H1 (cell line): Measurements from ENCODE around the gene P2RX5. TPM values are rescaled to one million over a fixed set of nuclear protein-coding genes. Genes with fewer than 3 reads are reported as not detected.

Experiments used
- CTCF ChIA-PET: fragments of 300-600 bp; sonication (Branson Sonifier 250); formaldehyde crosslinking; loops from one replicate; lab custom pipeline; 2021; ENCODE audit not compliant: partially characterized antibody; lab: Charles Lee
- POLR2A ChIA-PET: fragments of 300-600 bp; sonication (Branson Sonifier 250); formaldehyde crosslinking; loops from one replicate; lab custom pipeline; 2021; ENCODE audit warnings: inconsistent platforms; ENCODE audit not compliant: partially characterized antibody; lab: Charles Lee
- DNase-seq, 2 experiments: peaks; one replicate each; pipeline versions ENCODE4 v3.0.0 to v3.0.0-alpha.2; 2010 to 2022; ENCODE audit warnings: low spot score in 2 of 2, low read depth in 1 of 2, mixed read lengths in 1 of 2
- FAIRE-seq: peaks from 2 replicates; lab custom pipeline; 2011; peaks lifted over from hg19 to GRCh38; lab: Jason Lieb, UNC
- H2AFZ ChIP-seq: 2 replicates; pipeline ENCODE4 v1.8.1; 2012; ENCODE audit warnings: low read length, inconsistent platforms
- H2AK5ac ChIP-seq: 2 replicates; pipeline ENCODE4 v1.6.1; 2013; ENCODE audit warnings: low read depth, low read length
- H2BK120ac ChIP-seq: replicated peaks from 2 replicates; pipeline ENCODE3; 2013; ENCODE audit warnings: low read depth, low read length, inconsistent platforms
- H2BK12ac ChIP-seq: 2 replicates; pipeline ENCODE4 v1.6.1; 2013; ENCODE audit warnings: low read depth, low read length
- H2BK15ac ChIP-seq: 2 replicates; pipeline ENCODE4 v1.6.1; 2013; ENCODE audit warnings: low read length
- H2BK20ac ChIP-seq: 2 replicates; pipeline ENCODE4 v1.6.1; 2013; ENCODE audit warnings: low read length
- H2BK5ac ChIP-seq: 2 replicates; pipeline ENCODE4 v1.6.1; 2013; ENCODE audit warnings: low read depth, low read length
- H3K14ac ChIP-seq: 2 replicates; pipeline ENCODE4 v1.6.1; 2013; ENCODE audit warnings: inconsistent platforms; ENCODE audit not compliant: insufficient read length
- H3K18ac ChIP-seq: 2 replicates; pipeline ENCODE4 v1.6.1; 2013; ENCODE audit warnings: low read length; ENCODE audit errors: extremely low read depth
- H3K23ac ChIP-seq: 2 replicates; pipeline ENCODE4 v1.6.1; 2013; ENCODE audit warnings: inconsistent platforms; ENCODE audit not compliant: insufficient read length
- H3K23me2 ChIP-seq: 2 replicates; pipeline ENCODE4 v1.6.1; 2013; ENCODE audit warnings: low read depth, low read length
- H3K27ac ChIP-seq: 2 replicates; pipeline ENCODE4 v1.6.1; 2011; ENCODE audit warnings: low read depth, low read length, inconsistent platforms
- H3K27me3 ChIP-seq, 4 experiments: replicated peaks in 1 of 4; 1 replicate in 1 of 4; 2 replicates in 3 of 4; pipeline versions ENCODE4 v1.6.1 to v1.8.1; 2011 to 2013; ENCODE audit warnings: low read length in 3 of 4, mild to moderate bottlenecking in 3 of 4, inconsistent platforms in 2 of 4, mixed read lengths in 2 of 4, moderate library complexity in 1 of 4; ENCODE audit not compliant: control insufficient read depth in 3 of 4, insufficient read depth in 3 of 4; ENCODE audit errors: extremely low read depth in 1 of 4
- H3K36me3 ChIP-seq, 4 experiments: 2 replicates each; pipeline versions ENCODE4 v1.6.1 to v1.8.1; 2011 to 2013; ENCODE audit warnings: mild to moderate bottlenecking in 4 of 4, low read length in 3 of 4, moderate library complexity in 2 of 4, control low read depth in 1 of 4, inconsistent platforms in 1 of 4; ENCODE audit not compliant: insufficient read depth in 4 of 4, control insufficient read depth in 2 of 4
- H3K4ac ChIP-seq: replicated peaks from 2 replicates; pipeline ENCODE3; 2013; ENCODE audit warnings: low read length, low read depth, mixed read lengths, inconsistent platforms; ENCODE audit not compliant: insufficient read length
- H3K4me1 ChIP-seq, 4 experiments: replicated peaks in 1 of 4; 1 replicate in 1 of 4; 2 replicates in 3 of 4; pipeline versions ENCODE4 v1.6.1 to v1.8.1; 2011 to 2013; ENCODE audit warnings: low read length in 3 of 4, inconsistent platforms in 2 of 4, mixed read lengths in 1 of 4; ENCODE audit not compliant: insufficient read depth in 4 of 4, control insufficient read depth in 3 of 4
- H3K4me2 ChIP-seq, 2 experiments: 2 replicates each; pipeline versions ENCODE4 v1.6.1 to v1.8.1; 2011 to 2013; ENCODE audit warnings: low read depth in 2 of 2, low read length in 2 of 2, control low read depth in 1 of 2, inconsistent platforms in 1 of 2, mild to moderate bottlenecking in 1 of 2; ENCODE audit not compliant: insufficient read depth in 1 of 2
- H3K4me3 ChIP-seq, 4 experiments: fragments of 200-600, 300-600 bp in 1 of 4; sonication (generic), shearing (Covaris generic), sonication (Bioruptor Twin) in 1 of 4; 2 replicates each; pipeline versions ENCODE4 v1.5.1 to v1.8.1; 2011 to 2016; ENCODE audit warnings: low read length in 4 of 4, low read depth in 3 of 4, control low read depth in 2 of 4, inconsistent platforms in 2 of 4, mild to moderate bottlenecking in 2 of 4, mixed read lengths in 1 of 4, moderate library complexity in 1 of 4; ENCODE audit not compliant: insufficient read depth in 2 of 4; ENCODE audit errors: extremely low read depth in 1 of 4
- H3K56ac ChIP-seq: replicated peaks from 2 replicates; pipeline ENCODE3; 2013; ENCODE audit warnings: low read depth, mild to moderate bottlenecking, mixed read lengths, low read length, inconsistent platforms; ENCODE audit not compliant: insufficient read length
- H3K79me1 ChIP-seq: 2 replicates; pipeline ENCODE4 v1.6.1; 2013; ENCODE audit warnings: low read depth, low read length, control low read depth
- H3K79me2 ChIP-seq, 2 experiments: 2 replicates each; pipeline versions ENCODE4 v1.6.1 to v1.8.1; 2012 to 2013; ENCODE audit warnings: low read length in 2 of 2, mild to moderate bottlenecking in 2 of 2, inconsistent platforms in 1 of 2; ENCODE audit not compliant: insufficient read depth in 2 of 2, control insufficient read depth in 1 of 2
- H3K9ac ChIP-seq, 4 experiments: replicated peaks in 1 of 4; 1 replicate in 1 of 4; 2 replicates in 3 of 4; pipeline versions ENCODE4 v1.6.1 to v1.8.1; 2011 to 2013; ENCODE audit warnings: low read depth in 3 of 4, low read length in 3 of 4, control low read depth in 2 of 4, mild to moderate bottlenecking in 2 of 4, moderate library complexity in 2 of 4, inconsistent platforms in 1 of 4; ENCODE audit errors: extremely low read depth in 1 of 4
- H3K9me3 ChIP-seq, 2 experiments: 2 replicates each; pipeline versions ENCODE4 v1.6.1 to v1.8.1; 2012 to 2013; ENCODE audit warnings: mild to moderate bottlenecking in 2 of 2, moderate library complexity in 2 of 2, control low read depth in 1 of 2, inconsistent platforms in 1 of 2, low read depth in 1 of 2, low read length in 1 of 2, mixed read lengths in 1 of 2; ENCODE audit not compliant: insufficient read depth in 2 of 2
- H4K20me1 ChIP-seq, 2 experiments: replicated peaks in 1 of 2; 2 replicates each; pipeline versions ENCODE3 to v1.8.1; 2011 to 2013; ENCODE audit warnings: inconsistent platforms in 2 of 2, low read length in 2 of 2, mild to moderate bottlenecking in 1 of 2; ENCODE audit not compliant: insufficient read depth in 2 of 2, control insufficient read depth in 1 of 2
- H4K5ac ChIP-seq: 2 replicates; pipeline ENCODE4 v1.6.1; 2013; ENCODE audit warnings: low read length, low read depth, mixed read lengths, inconsistent platforms; ENCODE audit not compliant: insufficient read length
- H4K8ac ChIP-seq: 2 replicates; pipeline ENCODE4 v1.8.0; 2013; ENCODE audit warnings: mild to moderate bottlenecking, moderate library complexity, low read length, inconsistent platforms; ENCODE audit not compliant: insufficient read depth; ENCODE audit errors: extremely low read depth
- H4K91ac ChIP-seq: replicated peaks from 2 replicates; pipeline ENCODE3; 2013; ENCODE audit warnings: low read length, mixed read lengths, inconsistent platforms; ENCODE audit not compliant: insufficient read length
- CHD1 ChIP-seq: IDR thresholded peaks from 2 replicates; pipeline ENCODE4 v1.6.1; 2012; ENCODE audit warnings: low read depth, low read length, improper control_type of control experiment
- CTBP2 ChIP-seq: IDR thresholded peaks from 2 replicates; pipeline ENCODE4 v1.7.0; 2011; ENCODE audit warnings: borderline replicate concordance, mild to moderate bottlenecking, moderate library complexity, mixed read lengths, low read length; ENCODE audit not compliant: insufficient read depth, insufficient read length
- CTCF ChIP-seq, 3 experiments: IDR thresholded peaks; 1 replicate in 2 of 3; 2 replicates in 1 of 3; pipeline versions ENCODE4 v1.5.1 to v1.6.1; 2011; ENCODE audit warnings: low read length in 3 of 3, mild to moderate bottlenecking in 3 of 3, inconsistent platforms in 2 of 3, low read depth in 1 of 3, moderate library complexity in 1 of 3; ENCODE audit not compliant: insufficient read depth in 1 of 3; ENCODE audit errors: control extremely low read depth in 1 of 3
- EZH2 ChIP-seq: fragments of 200-600 bp; sonication (generic); IDR thresholded peaks from 2 replicates; pipeline ENCODE4 v1.7.1; 2012; ENCODE audit warnings: low read depth, mild to moderate bottlenecking, moderate library complexity, low read length, inconsistent platforms; ENCODE audit not compliant: severe bottlenecking
- SAP30 ChIP-seq: fragments of 300-600 bp; sonication (generic); IDR thresholded peaks from 2 replicates; pipeline ENCODE4 v1.7.1; 2012; ENCODE audit warnings: low read length, moderate library complexity, mild to moderate bottlenecking, inconsistent platforms; ENCODE audit not compliant: insufficient read depth, insufficient replicate concordance
- SUZ12 ChIP-seq: fragments of 200-600 bp; sonication (generic); IDR thresholded peaks from 2 replicates; pipeline ENCODE4 v1.6.1; 2012; ENCODE audit warnings: mild to moderate bottlenecking, inconsistent platforms, low read length, moderate library complexity, mixed read lengths
- TCF12 ChIP-seq: IDR thresholded peaks from 2 replicates; pipeline ENCODE4 v1.6.1; 2011; ENCODE audit warnings: low read depth, mild to moderate bottlenecking, low read length
- WGBS, 2 experiments: shearing (Covaris generic) in 1 of 2; methylation state at CpG; one replicate each; pipeline versions ENCODE4 v1.1.6 to v1.1.7; 2013 to 2015; ENCODE audit warnings: low lambda C conversion rate in 2 of 2, mixed read lengths in 2 of 2, inconsistent platforms in 1 of 2, low coverage in 1 of 2, missing lambda C conversion rate in 1 of 2; ENCODE audit not compliant: insufficient replicate concordance in 2 of 2, insufficient coverage in 1 of 2, insufficient read length in 1 of 2; ENCODE audit errors: extremely low coverage in 1 of 2, missing lambda C conversion rate in 1 of 2; 5-methylcytosine and 5-hydroxymethylcytosine counted together
- polyA plus RNA-seq, 7 experiments: library from polyadenylated mRNA; depleted of rRNA in 3 of 7; stranded (reverse) in 5 of 7; unstranded in 2 of 7; fragments of >200 nt in 5 of 7; fragments of 200-250 nt in 2 of 7; gene quantifications; 1 replicate in 5 of 7; 2 replicates in 1 of 7; 4 replicates in 1 of 7; pipeline versions ENCODE4 v1.2.1 to v1.2.3, GENCODE V29; 2011 to 2013; ENCODE audit warnings: missing spikeins in 2 of 7, mixed read lengths in 2 of 7
- total RNA-seq: library from RNA; stranded (reverse); fragmentation: NEBNext Ultra II Directional; extraction: Animal tissue kit (Norgen Biotek cat#: 25700); gene quantifications from 2 replicates; pipeline ENCODE4 v1.2.1, GENCODE V29; 2021
- TF ChIP-seq, protein P1 (sequence below): IDR thresholded peaks from 2 replicates; pipeline ENCODE4 v1.6.1; 2011; ENCODE audit warnings: low read length, improper control_type of control experiment

P2RX5 gene
- total and polyA plus RNA-seq, 2 of the 8 experiments (the other 6 are each of a cell fraction or from before 2014, with no cell fraction given), result 12.0 to 15.6 TPM

DNA sequence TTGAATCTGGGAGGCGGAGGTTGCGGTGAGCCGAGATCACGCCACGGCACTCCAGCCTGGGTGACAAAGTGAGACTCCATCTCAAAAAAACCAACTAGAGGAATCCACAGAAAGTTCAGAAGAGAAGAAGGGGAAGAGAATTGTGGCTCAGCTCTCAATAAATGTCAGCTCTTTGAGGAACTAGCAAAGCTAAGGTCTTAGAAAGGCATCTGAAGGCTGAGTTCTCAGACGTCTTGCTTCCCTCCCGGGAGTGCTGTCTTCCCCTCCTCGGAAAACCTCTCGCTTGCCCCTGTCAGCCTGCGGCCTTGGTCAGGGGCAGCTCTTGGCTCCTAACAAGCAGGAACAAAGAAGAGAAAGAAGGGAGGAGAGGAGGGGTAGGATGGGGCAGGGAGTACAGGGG is 65.2 kb downstream of the P2RX5 start:
- no peaks in the 10 kb centered on the region for H3K9me3 ChIP-seq
- H2BK5ac ChIP-seq, result no peak overlapping the region
- peaks cover 0 to 3% (median 0%) of the 10 kb centered on the region in 4 experiments; a peak in 1 of 7 replicates for H3K4me1 ChIP-seq
- peaks cover 6% of the 10 kb centered on the region; the same call in 1 of the 2 replicates for H3K79me1 ChIP-seq
- peaks cover 2 to 12% of the 10 kb centered on the region in 2 experiments for H4K20me1 ChIP-seq
- H2BK12ac ChIP-seq, result no peak overlapping the region
- CTCF ChIA-PET, result interaction anchor here (1.0 kb wide), 1 partner anchor 17 kb away, joined by 3 read pairs; no protein-coding TSS in a partner anchor
- H3K4me3 ChIP-seq, result no peak overlapping the region
- no peak overlapping the region for H3K9ac ChIP-seq
- H3K27ac ChIP-seq, result no peak overlapping the region
- FAIRE-seq (no peak), DNase-seq (no peak)
- no peaks in the 10 kb centered on the region; the same call in 1 of the 2 replicates for H3K23me2 ChIP-seq
- H3K14ac ChIP-seq, result no peak overlapping the region
- no peak overlapping the region; the same call in 1 of the 2 replicates for H4K8ac ChIP-seq
- no peak overlapping the region for H3K4ac ChIP-seq
- H2BK15ac ChIP-seq, result no peak overlapping the region
- peaks cover 2 to 32% (median 9%) of the 10 kb centered on the region in 4 experiments; a peak in 6 of 8 replicates for H3K36me3 ChIP-seq
- H3K56ac ChIP-seq, result no peak overlapping the region
- H4K5ac ChIP-seq, result no peak overlapping the region
- no peak overlapping the region for H3K18ac ChIP-seq
- no peak overlapping the region for H2AK5ac ChIP-seq
- no peak overlapping the region for H2AFZ ChIP-seq
- H3K79me2 ChIP-seq, result peaks cover 0 to 20% of the 10 kb centered on the region in 2 experiments; a peak in 2 of 4 replicates
- H4K91ac ChIP-seq, result no peak overlapping the region
- WGBS, 2 experiments, result 88% methylated on average over 8 of the region's 10 CpGs; no CpG with 5 or more reads in 1 of the 2 experiments
- no peaks in the 10 kb centered on the region for H3K27me3 ChIP-seq
- no peak overlapping the region for H2BK20ac ChIP-seq
- H2BK120ac ChIP-seq, result no peak overlapping the region
- no peak overlapping the region for H3K23ac ChIP-seq
- POLR2A ChIA-PET, result interaction anchor here (0.7 to 1.8 kb wide), 4 partner anchors 10 to 17 kb away, joined by 3 to 6 read pairs (median 3); no protein-coding TSS in a partner anchor
- no peak overlapping the region for H3K4me2 ChIP-seq
- TF ChIP-seq TCF12 (no peak), CHD1 (no peak), SUZ12 (no peak), CTBP2 (no peak), CTCF (IDR thresholded peaks at IDR 0.05; ENCODE audit: control extremely low read depth in 1 of 3, insufficient read depth in 1 of 3, low read depth in 1 of 3, low read length in 3 of 3) (no peak), SAP30 (no peak), EZH2 (no peak)
- TF ChIP-seq, protein P1, sequence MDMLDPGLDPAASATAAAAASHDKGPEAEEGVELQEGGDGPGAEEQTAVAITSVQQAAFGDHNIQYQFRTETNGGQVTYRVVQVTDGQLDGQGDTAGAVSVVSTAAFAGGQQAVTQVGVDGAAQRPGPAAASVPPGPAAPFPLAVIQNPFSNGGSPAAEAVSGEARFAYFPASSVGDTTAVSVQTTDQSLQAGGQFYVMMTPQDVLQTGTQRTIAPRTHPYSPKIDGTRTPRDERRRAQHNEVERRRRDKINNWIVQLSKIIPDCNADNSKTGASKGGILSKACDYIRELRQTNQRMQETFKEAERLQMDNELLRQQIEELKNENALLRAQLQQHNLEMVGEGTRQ, result no peak
